ENCODE results near the gene GGCT. TPM values are rescaled to one million over a fixed set of nuclear protein-coding genes. Genes with fewer than 3 reads are reported as not detected.

GGCT gene
- total RNA-seq, result 10 to 100 TPM; 11.0 to 11.9 TPM
- 10 to 100 TPM; 19.7 to 23.2 TPM for polyA plus RNA-seq

- Histone ChIP-seq H3K9me3 (ENCODE audit: control insufficient read depth in 1 of 2, low read length in 2 of 2) (no peaks in the 10 kb centered on the region), H3K36me3 (ENCODE audit: insufficient read depth, low read length) (no peaks in the 10 kb centered on the region), H3K4me1 (ENCODE audit: insufficient read depth, low read length) (peaks cover 26% of the 10 kb centered on the region), H3K27me3 (ENCODE audit: insufficient read depth, low read length) (no peaks in the 10 kb centered on the region), H3K4me3 (ENCODE audit: low read length in 2 of 2) (peak within 1 kb of the TSS; percentile 96 to 97), H3K27ac (ENCODE audit: low read depth, low read length) (peak within 1 kb of the TSS; percentile 72)
- no peaks in the 10 kb centered on the region for H3K27me3 Mint-ChIP-seq
- intact Hi-C loops (cut with micrococcal nuclease), result loop anchor here (1.0 to 5.0 kb wide), 7 partner anchors 26 to 478 kb away; partner anchors contain the start of genes FKBP14, NOD1 and ZNRF2
- POLR2A ChIA-PET (ENCODE audit: partially characterized antibody), result interaction anchor here (0.8 to 3.6 kb wide), 2 partner anchors 26 to 223 kb away, joined by 3 to 21 read pairs; partner anchors contain the start of gene NOD1
- peak within 1 kb of the TSS; percentile 76 to 98 (median 94) for H3K27ac Mint-ChIP-seq
- peaks cover 26 to 32% (median 30%) of the 10 kb centered on the region in 4 donors for H3K4me1 Mint-ChIP-seq
- peaks cover 9 to 17% of the 10 kb centered on the region in 2 donors for H3K36me3 Mint-ChIP-seq
- CTCF ChIA-PET (ENCODE audit: partially characterized antibody), result no interaction called here
- peak within 1 kb of the TSS; percentile 90 to 96 (median 94) for H3K4me3 Mint-ChIP-seq
- DNase-seq, result peak; percentile 94 to 98 (median 96)
- H3K9me3 Mint-ChIP-seq, result no peaks in the 10 kb centered on the region
Observed at GRCh38 chr7:30504301-30505173, at the start of gene GGCT. Gene GGCT (minus strand): TSS chr7:30504829. CDS start chr7:30504709, 120 bp downstream.

GRCh38 chr7:30553546-30553945 lies 48.9 kb upstream of the GGCT start:
- Mint-ChIP-seq H3K27ac (peak overlapping the region in 1 of 7 donors; percentile 1), H3K4me1 (peaks cover 0 to 1% (median 0%) of the 10 kb centered on the region in 4 donors), H3K36me3 (peaks cover 10 to 19% of the 10 kb centered on the region in 2 donors), H3K27me3 (no peaks in the 10 kb centered on the region), H3K4me3 (no peak overlapping the region), H3K9me3 (no peaks in the 10 kb centered on the region)
- Histone ChIP-seq H3K36me3 (ENCODE audit: insufficient read depth, low read length) (no peaks in the 10 kb centered on the region), H3K9me3 (ENCODE audit: control insufficient read depth in 1 of 2, low read length in 2 of 2) (no peaks in the 10 kb centered on the region), H3K27ac (ENCODE audit: low read depth, low read length) (no peak overlapping the region), H3K4me1 (ENCODE audit: insufficient read depth, low read length) (no peaks in the 10 kb centered on the region), H3K27me3 (ENCODE audit: insufficient read depth, low read length) (no peaks in the 10 kb centered on the region), H3K4me3 (ENCODE audit: low read length in 2 of 2) (no peak overlapping the region)
- intact Hi-C loops (cut with micrococcal nuclease), result no loop called here
- ChIA-PET POLR2A (ENCODE audit: partially characterized antibody) (no interaction called here), CTCF (ENCODE audit: partially characterized antibody) (interaction anchor here (0.7 kb wide), 1 partner anchor 11 kb away, joined by 4 read pairs; no protein-coding TSS in a partner anchor)
- no peak for DNase-seq

- Histone ChIP-seq H3K4me3 (ENCODE audit: low read length in 2 of 2) (no peak overlapping the region), H3K27ac (ENCODE audit: low read depth, low read length) (no peak overlapping the region), H3K9me3 (ENCODE audit: control insufficient read depth in 1 of 2, low read length in 2 of 2) (no peaks in the 10 kb centered on the region), H3K36me3 (ENCODE audit: insufficient read depth, low read length) (no peaks in the 10 kb centered on the region), H3K27me3 (ENCODE audit: insufficient read depth, low read length) (no peaks in the 10 kb centered on the region), H3K4me1 (ENCODE audit: insufficient read depth, low read length) (no peaks in the 10 kb centered on the region)
- H3K4me3 Mint-ChIP-seq, result no peak overlapping the region
- no peak for DNase-seq
- ChIA-PET POLR2A (ENCODE audit: partially characterized antibody) (no interaction called here), CTCF (ENCODE audit: partially characterized antibody) (interaction anchor here (0.7 kb wide), 1 partner anchor 11 kb away, joined by 4 read pairs; no protein-coding TSS in a partner anchor)
- peaks cover 10 to 19% of the 10 kb centered on the region in 2 donors for H3K36me3 Mint-ChIP-seq
- intact Hi-C loops (cut with micrococcal nuclease), result no loop called here
- H3K27ac Mint-ChIP-seq, result no peak overlapping the region
- H3K27me3 Mint-ChIP-seq, result no peaks in the 10 kb centered on the region
- peaks cover 0 to 1% (median 0%) of the 10 kb centered on the region in 4 donors for H3K4me1 Mint-ChIP-seq
- no peaks in the 10 kb centered on the region for H3K9me3 Mint-ChIP-seq
Observed at GRCh38 chr7:30553141-30553540, 48.5 kb upstream of the GGCT start.

- intact Hi-C loops (cut with micrococcal nuclease), result no loop called here
- ChIA-PET POLR2A (ENCODE audit: partially characterized antibody) (no interaction called here), CTCF (ENCODE audit: partially characterized antibody) (interaction anchor here (0.8 to 7.8 kb wide), 2 partner anchors 11 to 275 kb away, joined by 4 to 99 read pairs; no protein-coding TSS in a partner anchor)
- no peaks in the 10 kb centered on the region for H3K27me3 ChIP-seq (ENCODE audit: insufficient read depth, low read length)
- H3K4me1 Mint-ChIP-seq, result peaks cover 0 to 1% (median 0%) of the 10 kb centered on the region in 4 donors
- H3K4me1 ChIP-seq (ENCODE audit: insufficient read depth, low read length), result no peaks in the 10 kb centered on the region
- H3K27me3 Mint-ChIP-seq, result no peaks in the 10 kb centered on the region
- H3K9me3 ChIP-seq (ENCODE audit: control insufficient read depth in 1 of 2, low read length in 2 of 2), result no peaks in the 10 kb centered on the region
- no peak overlapping the region for H3K4me3 Mint-ChIP-seq
- DNase-seq, result no peak
- H3K36me3 Mint-ChIP-seq, result peaks cover 10 to 19% of the 10 kb centered on the region in 2 donors
- H3K9me3 Mint-ChIP-seq, result no peaks in the 10 kb centered on the region
- no peak overlapping the region for H3K27ac Mint-ChIP-seq
- H3K27ac ChIP-seq (ENCODE audit: low read depth, low read length), result no peak overlapping the region
- no peaks in the 10 kb centered on the region for H3K36me3 ChIP-seq (ENCODE audit: insufficient read depth, low read length)
- H3K4me3 ChIP-seq (ENCODE audit: low read length in 2 of 2), result no peak overlapping the region
Observed at GRCh38 chr7:30552330-30552729, 47.7 kb upstream of the GGCT start.

GRCh38 chr7:30549931-30550493 lies 45.4 kb upstream of the GGCT start:
- CTCF ChIA-PET (ENCODE audit: partially characterized antibody), result interaction anchor here (0.6 to 7.8 kb wide), 10 partner anchors 9 to 190 kb away, joined by 3 to 99 read pairs (median 4); no protein-coding TSS in a partner anchor
- Histone ChIP-seq H3K4me1 (ENCODE audit: insufficient read depth, low read length) (no peaks in the 10 kb centered on the region), H3K4me3 (ENCODE audit: low read length in 2 of 2) (no peak overlapping the region), H3K36me3 (ENCODE audit: insufficient read depth, low read length) (no peaks in the 10 kb centered on the region), H3K27ac (ENCODE audit: low read depth, low read length) (no peak overlapping the region), H3K9me3 (ENCODE audit: control insufficient read depth in 1 of 2, low read length in 2 of 2) (no peaks in the 10 kb centered on the region), H3K27me3 (ENCODE audit: insufficient read depth, low read length) (no peaks in the 10 kb centered on the region)
- POLR2A ChIA-PET (ENCODE audit: partially characterized antibody), result no interaction called here
- no peaks in the 10 kb centered on the region for H3K27me3 Mint-ChIP-seq
- DNase-seq, result no peak
- H3K36me3 Mint-ChIP-seq, result peaks cover 19 to 33% of the 10 kb centered on the region in 2 donors
- peak overlapping the region in 1 of 7 donors; percentile 60 for H3K27ac Mint-ChIP-seq
- H3K4me1 Mint-ChIP-seq, result peaks cover 0 to 2% (median under 1%) of the 10 kb centered on the region in 4 donors
- intact Hi-C loops (cut with micrococcal nuclease), result no loop called here
- H3K4me3 Mint-ChIP-seq, result no peak overlapping the region
- no peaks in the 10 kb centered on the region for H3K9me3 Mint-ChIP-seq

GRCh38 chr7:30548845-30549244 lies 44.2 kb upstream of the GGCT start:
- H3K27me3 ChIP-seq (ENCODE audit: insufficient read depth, low read length), result no peaks in the 10 kb centered on the region
- Mint-ChIP-seq H3K27me3 (no peaks in the 10 kb centered on the region), H3K27ac (peak overlapping the region in 2 of 7 donors; percentile 16 to 61), H3K4me3 (no peak overlapping the region), H3K36me3 (peaks cover 27 to 37% of the 10 kb centered on the region in 2 donors), H3K9me3 (no peaks in the 10 kb centered on the region), H3K4me1 (peaks cover 0 to 2% (median under 1%) of the 10 kb centered on the region in 4 donors)
- H3K27ac ChIP-seq (ENCODE audit: low read depth, low read length), result no peak overlapping the region
- intact Hi-C loops (cut with micrococcal nuclease), result loop anchor here (1.0 kb wide), 1 partner anchor 191 kb away; no protein-coding TSS in a partner anchor
- ChIA-PET POLR2A (ENCODE audit: partially characterized antibody) (no interaction called here), CTCF (ENCODE audit: partially characterized antibody) (interaction anchor here (0.9 to 7.8 kb wide), 11 partner anchors 10 to 273 kb away, joined by 3 to 99 read pairs (median 3); no protein-coding TSS in a partner anchor)
- H3K9me3 ChIP-seq (ENCODE audit: control insufficient read depth in 1 of 2, low read length in 2 of 2), result no peaks in the 10 kb centered on the region
- H3K36me3 ChIP-seq (ENCODE audit: insufficient read depth, low read length), result no peaks in the 10 kb centered on the region
- H3K4me3 ChIP-seq (ENCODE audit: low read length in 2 of 2), result no peak overlapping the region
- DNase-seq, result peak in 3 of 5 donors; percentile 20 to 24 (median 21)
- no peaks in the 10 kb centered on the region for H3K4me1 ChIP-seq (ENCODE audit: insufficient read depth, low read length)

- intact Hi-C loops (cut with micrococcal nuclease), result no loop called here
- no peak overlapping the region for H3K27ac Mint-ChIP-seq
- ChIA-PET POLR2A (ENCODE audit: partially characterized antibody) (no interaction called here), CTCF (ENCODE audit: partially characterized antibody) (interaction anchor here (1.0 to 7.8 kb wide), 7 partner anchors 10 to 268 kb away, joined by 3 to 99 read pairs (median 5); no protein-coding TSS in a partner anchor)
- peaks cover 33 to 48% of the 10 kb centered on the region in 2 donors for H3K36me3 Mint-ChIP-seq
- H3K9me3 Mint-ChIP-seq, result no peaks in the 10 kb centered on the region
- H3K4me3 Mint-ChIP-seq, result no peak overlapping the region
- Histone ChIP-seq H3K27ac (ENCODE audit: low read depth, low read length) (no peak overlapping the region), H3K4me1 (ENCODE audit: insufficient read depth, low read length) (no peaks in the 10 kb centered on the region), H3K9me3 (ENCODE audit: control insufficient read depth in 1 of 2, low read length in 2 of 2) (no peaks in the 10 kb centered on the region), H3K36me3 (ENCODE audit: insufficient read depth, low read length) (no peaks in the 10 kb centered on the region), H3K27me3 (ENCODE audit: insufficient read depth, low read length) (no peaks in the 10 kb centered on the region), H3K4me3 (ENCODE audit: low read length in 2 of 2) (no peak overlapping the region)
- no peak for DNase-seq
- H3K27me3 Mint-ChIP-seq, result no peaks in the 10 kb centered on the region
- H3K4me1 Mint-ChIP-seq, result peaks cover 0 to 2% (median under 1%) of the 10 kb centered on the region in 4 donors
Observed at GRCh38 chr7:30546596-30546995, 42.0 kb upstream of the GGCT start.

Data from CD4-positive, alpha-beta memory T cell (primary cell).